ENCODE results near the gene STING1.
A peak's percentile ranks its signal among the peaks of the same experiment; 100 is the strongest.

The STING1 gene

GRCh38 chr5:139439013-139439903 is 43.3 kb downstream of the STING1 start, which contains the start of gene DNAJC18:
TSS of gene DNAJC18 (minus strand) at chr5:139439525. CDS start at chr5:139439445, 80 bp downstream.
- DNase-seq: peak; percentile 91

GRCh38 chr5:139438707-139439012 is 43.9 kb downstream of the STING1 start:
- no peak for DNase-seq

- no peak for DNase-seq
Observed at GRCh38 chr5:139435676-139436075, 46.9 kb downstream of the STING1 start.

- no peak for DNase-seq
Observed at GRCh38 chr5:139431706-139432105, 50.9 kb downstream of the STING1 start.

- DNase-seq: no peak
Observed at GRCh38 chr5:139430015-139430414, 52.5 kb downstream of the STING1 start.

DNA sequence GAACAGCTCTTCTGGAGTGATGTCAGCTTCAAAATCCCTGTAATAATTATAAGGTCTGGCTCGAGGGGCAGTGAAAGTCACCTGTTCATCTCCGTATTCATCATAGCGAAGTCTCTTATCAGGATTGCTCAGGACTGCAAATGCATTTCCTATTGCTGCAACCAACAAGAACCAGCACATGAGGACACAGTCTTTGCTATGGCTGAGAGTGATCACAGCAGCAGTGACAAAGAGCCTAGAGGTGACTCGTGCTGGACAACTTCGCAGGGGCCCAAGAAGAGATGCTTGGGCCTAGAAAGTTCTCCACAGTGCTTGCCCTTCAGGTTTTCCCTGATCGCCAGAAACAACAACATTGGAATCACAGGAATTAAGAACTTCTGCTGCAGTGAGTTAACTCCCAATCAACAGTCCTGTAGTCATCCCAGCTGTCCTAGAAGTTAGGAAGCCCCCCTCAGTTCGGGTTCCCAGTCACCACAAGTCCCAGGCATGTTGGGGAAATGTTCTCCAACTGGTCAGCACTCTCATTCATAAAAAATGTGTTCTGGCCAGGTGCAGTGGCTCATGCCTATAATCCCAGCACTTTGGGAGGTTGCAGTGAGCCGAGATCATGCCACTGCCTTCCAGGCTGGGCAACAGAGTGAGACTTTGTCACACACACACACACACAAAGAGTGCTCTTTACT is 56.2 kb downstream of the STING1 start:
- no peak for DNase-seq
